Stimulated activated CD4-positive, alpha-beta T cell treated with anti-CD3 and anti-CD28 coated beads, TNF-alpha, amount 100 ng/mL, for 48 hours (primary cell): ENCODE data around the gene ADCY1.

Experiments used
- DNase-seq, 3 donors: peaks; one replicate each; pipeline ENCODE4 v3.0.0-alpha.2; 2020; ENCODE audit warnings: low read depth in 3 of 3

The ADCY1 gene

GRCh38 chr7:45651540-45651939 lies 77.4 kb downstream of the ADCY1 start:
- no peak for DNase-seq

DNA sequence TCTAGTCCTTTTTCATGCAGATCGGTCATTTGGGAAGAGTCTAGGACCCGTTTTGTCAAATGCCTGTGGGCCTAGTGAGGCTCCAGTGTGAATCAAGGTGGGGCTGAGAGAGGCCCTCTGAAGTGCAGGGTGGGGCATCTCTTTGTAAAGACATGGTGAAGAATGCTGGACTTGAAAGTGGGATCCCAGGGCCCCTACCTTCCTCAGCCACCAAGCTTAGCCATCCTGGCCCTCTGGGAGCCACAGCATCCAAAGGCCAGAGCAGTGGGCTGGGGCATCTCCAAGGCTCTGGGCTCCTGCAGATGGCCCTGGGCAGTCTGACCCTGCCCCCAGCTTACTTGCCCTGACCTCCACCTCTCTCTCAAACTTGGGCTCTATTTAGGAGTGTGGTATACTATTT lies 78.5 kb downstream of the ADCY1 start:
- DNase-seq: no peak

DNA sequence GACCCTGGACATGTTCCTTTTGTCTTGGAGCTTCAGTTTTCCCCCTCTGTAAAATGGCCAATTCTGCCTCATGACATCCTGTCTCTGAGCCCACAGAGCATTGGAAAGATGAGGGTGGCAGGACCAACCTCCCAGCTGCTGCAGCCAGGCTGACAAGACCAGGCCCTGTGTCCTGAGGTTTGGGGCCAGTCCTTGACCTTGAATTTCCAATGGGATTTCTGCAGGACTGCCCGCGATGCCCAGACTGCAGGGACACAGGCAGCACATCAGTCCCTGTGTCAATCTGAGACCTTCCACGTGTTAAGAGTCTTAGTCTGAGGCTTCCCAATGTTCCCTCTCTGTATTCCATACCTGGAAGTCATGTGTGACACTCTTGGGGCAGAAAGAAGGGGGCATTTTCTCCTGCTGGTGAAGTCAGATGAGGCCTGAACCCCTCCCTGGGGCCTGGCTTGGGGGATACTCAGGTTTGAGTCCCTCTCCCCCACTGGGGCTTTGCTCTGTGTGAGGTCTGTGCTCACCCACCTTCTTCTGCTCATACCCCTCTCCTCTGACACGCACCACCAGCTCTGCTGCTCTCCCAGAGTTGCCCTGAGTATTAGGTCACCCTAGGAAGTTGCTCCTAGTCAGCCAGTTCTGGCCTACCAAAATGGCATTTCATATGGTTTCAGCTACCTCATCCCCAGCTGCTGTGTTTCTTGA lies 79.2 kb downstream of the ADCY1 start:
- DNase-seq: no peak

DNA sequence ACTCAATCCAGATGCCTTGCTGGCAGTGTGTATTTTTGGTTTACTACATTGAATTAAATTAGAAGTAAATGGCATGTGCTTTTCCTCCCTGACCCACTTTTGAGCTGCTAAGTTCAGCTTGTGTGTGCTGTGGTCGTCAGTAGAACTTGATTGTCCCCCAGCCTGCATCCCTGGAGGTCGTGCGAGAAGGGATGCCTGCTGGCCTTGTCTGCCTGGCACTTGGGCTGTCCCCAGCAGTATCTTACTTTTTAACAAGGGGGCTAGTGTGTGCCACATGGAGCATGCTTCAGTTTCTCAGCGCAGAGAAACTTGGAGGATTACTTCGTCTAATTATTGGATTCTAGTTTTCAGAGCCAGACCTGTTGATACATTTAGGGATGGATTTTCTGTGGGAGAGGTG lies 80.2 kb downstream of the ADCY1 start:
- DNase-seq: no peak

GRCh38 chr7:45655539-45655938 lies 81.4 kb downstream of the ADCY1 start:
- no peak for DNase-seq

- DNase-seq: no peak
Measured at GRCh38 chr7:45656431-45656830, 82.3 kb downstream of the ADCY1 start.

GRCh38 chr7:45657136-45657889 lies 83.1 kb downstream of the ADCY1 start:
- DNase-seq: no peak

DNA sequence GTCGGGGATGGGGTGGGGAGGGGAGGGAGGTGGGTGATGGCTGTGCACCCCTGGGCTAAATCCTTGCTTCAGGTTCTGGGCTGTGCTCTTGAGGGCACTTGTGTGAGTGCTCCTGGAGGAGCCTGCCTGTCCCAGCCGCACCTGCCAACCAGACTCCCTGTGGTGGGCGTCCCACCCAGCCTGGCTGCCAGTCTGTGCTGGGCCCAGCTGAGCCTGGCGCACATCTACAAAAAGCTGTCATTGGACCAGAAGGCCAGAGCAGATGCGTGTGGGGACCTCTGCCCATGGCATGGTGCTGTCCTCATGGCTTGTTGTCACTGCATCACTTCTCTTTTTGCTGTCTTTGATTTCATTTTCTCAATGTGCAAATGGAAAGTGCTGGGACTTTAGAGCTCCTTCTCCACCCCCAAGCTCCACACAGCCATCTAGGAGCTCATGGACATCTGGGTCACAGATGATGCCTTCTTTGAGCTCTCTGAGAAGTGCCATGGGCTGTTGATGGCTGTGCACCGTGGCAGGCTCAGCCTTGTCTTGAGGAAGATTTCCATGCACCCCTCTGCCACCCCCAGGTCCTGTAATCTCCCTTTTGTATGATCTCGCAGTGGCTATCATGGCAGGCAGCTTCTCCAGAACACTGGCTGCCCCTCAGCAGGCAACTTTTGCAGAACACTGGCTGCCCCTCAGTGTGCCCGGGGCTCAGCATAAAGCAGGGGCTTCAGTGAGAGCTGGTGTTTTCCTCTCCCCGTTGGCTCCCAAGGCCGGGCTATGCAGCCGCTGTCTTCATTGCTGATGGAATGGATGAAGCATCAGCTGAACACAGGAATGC lies 83.9 kb downstream of the ADCY1 start:
- no peak for DNase-seq

DNA sequence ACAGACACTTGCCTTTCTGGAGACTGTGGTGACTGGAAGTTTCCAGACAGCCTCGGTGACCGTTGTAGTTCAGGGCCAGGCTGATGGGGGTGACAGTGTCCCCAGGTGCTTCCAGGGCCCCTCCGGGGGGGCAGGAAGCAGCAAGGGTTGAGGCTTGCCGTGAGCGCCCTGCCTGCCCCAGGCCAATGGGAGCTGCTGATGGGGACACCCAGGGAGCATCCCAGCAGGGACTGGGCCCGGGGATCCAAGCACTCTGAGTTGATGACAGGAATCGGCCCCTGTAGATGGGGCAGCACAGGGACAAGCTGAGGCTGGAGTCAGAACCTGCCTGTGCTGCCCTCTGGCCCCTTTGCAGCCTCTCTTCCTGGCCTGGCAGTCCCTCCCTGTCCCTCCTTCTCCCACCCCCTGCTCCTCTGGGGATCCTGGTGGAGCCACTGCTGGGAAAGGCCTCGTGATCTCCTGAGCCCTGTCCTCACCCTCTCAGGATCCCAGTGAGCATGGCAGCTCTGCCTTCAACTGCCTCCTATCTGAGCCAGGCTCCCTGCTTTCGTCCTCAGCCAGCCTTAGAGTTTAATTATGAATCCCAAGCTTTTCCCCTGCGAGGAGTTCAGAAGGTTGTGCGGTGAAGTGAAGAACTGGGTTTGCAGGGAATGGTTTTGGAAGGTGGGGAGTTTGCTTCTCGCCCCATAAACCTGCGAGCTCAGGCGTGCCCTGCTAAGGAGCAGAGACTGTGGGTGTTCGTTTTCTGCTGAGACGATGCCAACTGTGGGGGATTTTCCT lies 84.7 kb downstream of the ADCY1 start:
- DNase-seq: no peak

- DNase-seq: no peak
Measured at GRCh38 chr7:45659496-45660139, 85.5 kb downstream of the ADCY1 start.

DNA sequence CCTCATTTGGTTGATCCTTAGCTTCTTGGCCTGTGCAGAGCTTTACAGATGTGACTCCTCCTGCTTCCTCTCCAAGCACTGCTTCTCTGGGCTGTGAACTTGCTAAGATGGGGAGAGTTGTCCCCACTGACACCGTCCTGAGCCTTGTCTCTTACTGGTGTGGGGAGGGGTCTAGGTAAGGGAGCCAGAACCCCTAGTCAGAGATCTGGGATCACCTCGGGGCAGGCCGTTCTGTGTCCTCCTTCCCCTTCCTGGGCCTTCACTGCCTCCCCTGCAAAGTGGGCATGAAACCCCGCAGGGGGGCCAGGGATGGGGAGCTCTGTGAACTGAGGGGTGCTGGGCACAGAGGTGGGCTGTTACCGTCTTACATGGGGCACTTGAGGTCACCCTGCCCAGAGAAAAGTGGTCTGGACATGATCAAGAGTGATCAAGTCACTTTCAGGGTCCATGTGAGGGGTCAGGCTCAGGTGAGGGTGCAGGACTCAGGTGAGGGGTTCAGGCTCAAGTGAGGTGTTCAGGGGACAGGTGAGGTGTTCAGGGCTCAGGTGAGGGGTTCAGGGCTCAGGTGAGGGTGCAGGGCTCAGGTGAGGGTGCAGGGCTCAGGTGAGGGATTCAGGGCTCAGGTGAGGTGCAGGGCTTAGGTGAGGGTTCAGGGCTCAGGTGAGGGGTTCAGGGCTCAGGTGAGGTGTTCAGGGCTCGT lies 86.2 kb downstream of the ADCY1 start:
- DNase-seq: no peak

GRCh38 chr7:45660901-45661211 lies 86.7 kb downstream of the ADCY1 start:
- DNase-seq: no peak

GRCh38 chr7:45661302-45661995 lies 87.3 kb downstream of the ADCY1 start:
- no peak for DNase-seq

DNA sequence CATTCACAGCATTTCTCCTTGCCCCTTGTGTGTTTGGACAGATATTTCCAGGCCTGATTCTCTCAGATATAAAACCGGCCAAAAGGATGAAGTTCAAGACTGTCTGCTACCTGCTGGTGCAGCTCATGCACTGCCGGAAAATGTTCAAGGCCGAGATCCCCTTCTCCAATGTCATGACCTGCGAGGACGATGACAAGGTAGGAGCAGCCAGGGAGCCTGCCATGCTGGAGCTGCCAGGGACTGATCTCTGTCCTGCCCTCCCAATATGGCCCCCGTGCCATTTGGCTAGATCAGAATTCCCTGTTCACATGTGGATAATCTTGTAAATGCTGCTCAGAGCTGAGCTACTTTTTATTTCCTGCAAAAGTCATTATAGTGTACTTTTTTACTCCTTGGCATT lies 87.8 kb downstream of the ADCY1 start:
- no peak for DNase-seq

- DNase-seq: no peak
Measured at GRCh38 chr7:45662540-45663166, 88.5 kb downstream of the ADCY1 start.

DNA sequence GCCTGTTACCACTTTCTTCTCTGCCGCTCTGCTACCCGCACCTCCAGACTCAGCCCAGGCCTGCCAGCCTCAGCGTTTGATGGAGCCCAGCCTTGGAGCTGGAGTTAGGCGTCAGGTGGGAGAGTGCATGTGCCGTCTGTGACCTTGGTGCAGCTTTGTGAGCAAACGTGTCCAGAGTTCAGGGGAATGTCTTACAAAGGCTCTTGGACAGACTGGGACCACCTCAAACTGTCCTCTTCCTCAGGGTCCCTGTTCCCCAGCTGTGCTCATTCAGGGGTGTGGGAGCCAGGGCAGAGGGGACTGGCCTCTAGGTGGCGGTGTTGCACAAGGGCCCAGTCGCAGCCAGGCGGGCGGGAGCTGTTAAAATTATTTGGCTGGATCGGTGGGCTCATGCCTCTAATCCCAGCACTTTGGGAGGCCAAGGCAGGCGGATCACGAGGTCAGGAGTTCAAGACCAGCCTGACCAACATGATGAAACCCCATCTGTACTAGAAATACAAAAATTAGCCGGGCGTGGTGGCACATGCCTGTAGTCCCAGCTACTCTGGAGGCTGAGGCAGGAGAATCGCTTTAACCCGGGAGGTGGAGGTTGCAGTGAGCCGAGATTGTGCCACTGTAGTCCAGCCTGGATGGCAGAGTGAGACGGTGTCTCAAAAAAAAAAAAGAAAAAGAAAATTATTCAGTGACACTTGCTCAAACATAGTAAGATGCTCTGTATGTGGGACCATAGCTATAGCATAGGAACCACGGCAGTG lies 89.2 kb downstream of the ADCY1 start:
- peak in 1 of 3 donors; percentile 1 for DNase-seq

GRCh38 chr7:45663965-45664633 lies 89.9 kb downstream of the ADCY1 start:
- DNase-seq: no peak

DNA sequence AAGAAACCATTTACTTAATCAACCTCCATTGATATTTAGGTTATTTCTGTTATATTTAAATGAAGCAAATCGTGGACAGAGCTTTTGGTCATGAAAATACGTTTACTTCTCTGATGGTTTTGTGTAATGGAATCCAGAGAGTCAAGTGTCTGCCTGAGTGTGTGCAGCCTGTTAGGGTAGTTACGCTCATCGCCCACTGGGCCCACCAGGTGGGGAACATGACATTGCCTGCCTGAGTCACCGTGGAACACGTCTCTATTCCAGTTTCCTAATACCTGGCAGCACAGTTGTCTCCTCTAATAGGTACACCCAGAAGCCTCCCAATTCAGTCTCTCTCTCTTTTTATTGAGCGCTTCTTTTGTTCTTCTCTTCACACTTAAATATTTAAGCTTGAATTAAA lies 91.0 kb downstream of the ADCY1 start:
- DNase-seq: no peak
